ENCODE results near the gene PGBD5.

PGBD5 gene

DNA sequence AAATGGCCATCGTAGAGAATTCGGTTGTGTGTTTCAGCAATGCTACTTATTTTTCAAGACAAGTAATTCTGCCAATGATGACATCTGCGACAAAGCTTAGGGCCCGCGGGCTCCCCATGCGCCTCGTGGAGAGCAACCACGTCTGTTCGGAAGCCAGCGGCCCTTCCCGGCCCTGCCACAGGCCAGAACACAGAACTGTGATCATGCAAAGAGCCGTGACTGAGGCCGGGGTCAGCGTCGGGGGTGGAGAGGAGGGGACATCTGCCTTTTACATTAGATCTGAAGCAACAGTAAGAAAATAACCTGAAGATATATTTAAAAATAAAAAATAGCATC is 103.7 kb downstream of the PGBD5 start:
- no peak for DNase-seq (ENCODE audit: low read depth)

DNA sequence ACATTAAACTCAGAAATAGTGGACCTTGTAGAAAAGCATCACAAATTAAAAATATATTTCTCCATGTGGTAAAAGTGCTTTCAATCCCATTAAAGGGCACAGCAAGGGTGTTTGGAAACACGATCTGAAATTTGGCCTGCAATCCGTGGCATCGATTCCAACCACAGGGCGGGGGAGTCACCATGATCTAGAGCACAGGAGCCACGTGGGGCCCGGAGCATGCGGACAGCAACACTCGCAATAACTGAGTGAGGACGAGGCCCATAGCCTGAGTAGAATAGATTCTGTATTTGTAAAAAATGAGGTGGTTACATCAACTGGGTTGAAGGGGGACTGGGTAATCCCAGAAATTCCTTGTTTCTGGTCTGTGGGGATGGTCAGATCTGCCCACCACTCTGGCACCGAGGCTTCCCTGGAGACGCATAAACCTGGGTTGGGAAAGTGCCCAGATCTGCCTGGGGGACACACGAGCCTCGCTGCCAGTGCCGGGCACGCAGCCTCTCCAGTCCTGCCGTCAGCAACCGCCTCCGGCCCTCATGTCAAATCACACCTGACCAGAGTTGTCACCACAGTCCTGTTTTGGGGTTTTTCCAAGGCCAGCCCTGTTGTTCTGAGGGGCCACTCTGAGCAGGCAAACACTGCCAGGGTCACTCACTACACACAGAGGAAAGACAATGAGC is 104.3 kb downstream of the PGBD5 start:
- no peak for DNase-seq (ENCODE audit: low read depth)

DNA sequence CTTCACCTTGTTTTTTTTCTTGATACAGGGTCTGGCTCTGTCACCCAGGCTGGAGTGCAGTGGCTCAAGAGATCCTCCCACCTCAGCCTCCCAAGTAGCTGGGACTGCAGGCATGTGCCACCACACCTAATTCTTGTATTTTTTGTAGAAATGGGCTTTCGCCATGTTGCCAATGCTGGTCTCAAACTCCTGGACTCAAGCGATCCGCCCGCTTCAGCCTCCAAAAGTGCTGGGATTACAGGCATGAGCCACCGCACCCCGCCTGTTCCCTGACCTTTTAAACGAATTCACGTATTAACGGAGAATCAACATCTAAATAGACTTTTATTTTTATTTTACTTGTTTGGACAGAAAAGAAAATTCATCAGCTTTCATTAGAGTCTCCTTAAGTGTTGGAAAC is 104.8 kb downstream of the PGBD5 start:
- DNase-seq (ENCODE audit: low read depth) = no peak

DNA sequence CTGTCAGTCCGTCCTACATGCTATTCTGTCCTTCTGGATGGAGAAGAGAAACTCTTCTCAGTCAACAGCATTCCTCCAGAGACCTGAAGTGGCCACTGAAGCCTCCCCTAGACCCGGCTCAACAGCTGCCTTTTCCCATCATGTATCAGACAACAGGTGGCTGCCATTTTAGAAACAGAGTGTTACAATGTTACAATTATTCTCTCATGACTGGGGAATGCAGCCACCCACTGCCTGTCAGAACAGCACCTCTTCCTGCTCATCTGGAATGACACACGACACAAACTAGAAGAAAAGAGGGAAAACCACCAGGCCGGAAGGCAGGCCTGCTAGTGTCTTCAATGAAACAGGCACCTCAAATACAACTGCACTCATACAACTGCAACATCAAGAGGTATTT is 105.3 kb downstream of the PGBD5 start:
- no peak for DNase-seq (ENCODE audit: low read depth)

DNA sequence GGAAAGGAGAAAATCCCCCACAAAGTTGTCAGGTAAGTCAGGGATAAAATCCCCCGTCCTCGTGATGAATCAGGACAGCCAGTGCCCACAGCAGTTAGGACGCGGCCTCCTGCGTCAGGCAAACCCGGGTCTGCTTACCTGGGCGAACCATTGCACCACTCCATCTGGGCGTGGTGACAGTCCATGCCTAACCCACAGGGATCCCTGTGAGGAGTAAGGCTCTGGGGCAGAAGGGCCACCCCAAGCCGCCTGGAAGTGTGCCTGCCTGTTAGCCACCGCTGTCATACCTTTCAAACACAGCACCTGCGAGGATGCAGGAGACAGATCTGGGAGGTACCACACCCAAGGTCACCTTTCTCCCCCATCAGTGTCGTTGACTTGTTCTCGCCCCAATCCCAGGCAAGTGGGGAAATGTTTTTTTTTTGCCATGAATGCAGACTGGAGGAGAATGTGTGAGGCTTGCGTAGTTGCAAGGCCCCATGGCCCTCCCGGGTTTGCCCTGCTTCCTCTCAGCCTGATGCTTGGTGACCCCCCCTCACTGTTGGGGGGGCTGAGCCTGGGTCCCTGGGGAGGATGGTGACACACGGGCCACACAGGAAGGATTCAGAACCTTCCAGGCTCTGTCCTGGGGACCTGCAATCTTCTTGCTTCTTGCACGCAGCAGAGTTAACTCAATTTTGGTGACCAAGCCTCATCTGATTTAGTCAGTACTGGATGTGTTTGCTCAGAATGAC is 107.0 kb downstream of the PGBD5 start:
- no peak for DNase-seq (ENCODE audit: low read depth)

DNA sequence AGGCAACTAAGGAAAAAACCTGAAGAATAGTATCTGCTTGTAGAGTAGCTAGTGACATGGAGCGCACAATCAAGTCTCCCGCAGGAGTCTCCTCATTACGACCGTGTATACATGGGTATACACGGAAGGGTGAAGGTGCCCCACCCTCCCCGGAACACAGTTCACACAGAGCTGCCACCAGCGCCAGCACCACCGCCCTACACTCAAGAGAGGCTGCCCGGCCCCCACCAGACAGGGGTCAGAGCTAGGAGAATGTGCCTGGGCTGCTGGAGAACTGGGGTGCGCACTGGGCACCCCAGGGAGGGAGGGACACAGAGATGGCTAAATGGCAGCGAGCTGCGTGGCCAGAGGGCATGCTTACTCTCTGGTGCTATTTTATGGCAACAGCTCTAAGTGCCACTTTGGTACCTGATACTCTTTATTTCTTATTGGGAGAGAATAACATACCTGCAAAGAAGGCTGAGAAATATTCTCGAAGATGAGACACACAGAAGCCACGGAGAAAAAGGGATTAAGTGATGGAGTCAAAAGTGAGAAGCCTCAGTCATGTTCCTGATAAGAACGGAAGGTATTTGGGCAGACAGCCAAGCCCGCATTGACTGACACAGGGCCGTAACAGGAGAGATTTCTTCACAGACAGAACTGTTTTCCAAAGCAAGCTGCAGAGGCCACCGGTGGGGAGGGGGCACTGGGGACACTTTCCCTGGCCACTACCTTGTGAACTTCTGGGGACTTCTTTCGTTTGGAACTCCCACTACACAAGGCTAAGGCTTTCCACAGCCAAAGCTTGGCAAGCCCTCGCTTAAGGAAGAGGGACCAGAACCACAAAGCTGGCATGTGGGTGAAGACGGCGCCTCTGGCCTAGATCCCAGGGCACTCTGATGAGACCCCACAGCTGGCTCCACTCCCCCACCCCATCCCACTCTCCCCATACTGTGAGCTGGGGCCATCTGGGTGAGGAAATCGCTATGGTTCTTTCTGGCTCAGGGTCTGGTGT is 108.0 kb downstream of the PGBD5 start:
- no peak for DNase-seq (ENCODE audit: low read depth)

DNA sequence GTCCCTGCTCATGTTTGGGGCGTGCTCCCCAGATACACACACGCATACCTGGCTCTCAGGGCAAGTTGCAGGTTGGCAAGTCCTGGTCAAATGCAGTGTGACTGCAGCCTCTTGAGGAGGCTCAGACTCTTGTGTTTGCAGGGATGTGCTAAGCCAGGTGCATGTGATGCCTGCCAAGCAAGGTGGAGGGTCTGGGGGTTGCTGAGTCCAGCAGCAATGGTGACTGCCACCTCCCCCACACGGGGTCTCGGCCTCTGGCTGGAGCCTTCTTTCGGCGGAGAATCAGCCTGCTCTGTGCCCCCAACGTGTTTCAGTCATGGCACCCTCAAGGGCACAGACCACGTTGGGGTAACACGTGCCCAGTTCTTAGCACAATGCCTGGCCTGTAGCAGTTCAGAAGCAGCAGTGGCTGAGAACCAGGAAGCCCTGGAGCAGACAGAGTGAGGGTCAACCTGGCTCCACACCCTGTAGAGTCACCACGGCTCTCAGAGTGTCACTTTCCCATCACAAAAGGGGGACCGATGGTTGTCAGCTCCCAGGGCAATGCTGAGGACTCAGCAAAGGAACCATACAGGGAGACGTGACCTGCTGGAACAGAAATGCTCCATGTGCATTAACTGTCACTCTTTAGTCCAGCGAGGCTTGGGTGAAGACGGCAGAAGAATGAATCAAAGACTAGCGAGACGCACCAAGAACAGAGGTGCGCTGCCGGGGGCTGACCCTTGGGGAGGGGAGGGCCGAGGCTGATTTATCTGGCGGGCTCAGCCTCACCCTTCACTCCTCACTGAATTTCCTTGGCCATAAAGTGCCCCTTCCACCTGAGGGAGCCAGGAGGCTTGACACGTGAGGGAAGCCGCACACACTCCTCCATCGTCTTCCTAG is 109.0 kb downstream of the PGBD5 start:
- DNase-seq (ENCODE audit: low read depth) = no peak

DNA sequence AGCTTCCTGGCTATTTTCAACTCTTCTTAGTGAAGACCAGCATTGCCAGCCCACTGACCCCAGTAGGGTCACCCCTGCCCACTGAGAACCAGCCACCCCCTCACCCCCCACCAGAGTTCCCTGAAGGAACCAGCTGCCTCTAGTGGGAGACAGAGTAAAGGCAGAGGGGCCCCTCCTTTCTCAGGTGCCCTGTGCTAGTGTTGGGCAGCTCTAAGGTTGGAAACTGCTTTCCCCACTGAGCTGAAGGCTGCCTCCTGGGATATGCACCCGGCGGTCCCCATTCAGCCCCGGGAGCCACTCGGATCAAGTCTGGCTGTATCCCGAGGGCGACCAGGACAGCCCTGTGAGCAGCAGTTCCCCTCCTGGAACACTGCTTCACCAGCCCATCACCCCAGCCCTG is 111.0 kb downstream of the PGBD5 start:
- DNase-seq (ENCODE audit: low read depth) = no peak

DNA sequence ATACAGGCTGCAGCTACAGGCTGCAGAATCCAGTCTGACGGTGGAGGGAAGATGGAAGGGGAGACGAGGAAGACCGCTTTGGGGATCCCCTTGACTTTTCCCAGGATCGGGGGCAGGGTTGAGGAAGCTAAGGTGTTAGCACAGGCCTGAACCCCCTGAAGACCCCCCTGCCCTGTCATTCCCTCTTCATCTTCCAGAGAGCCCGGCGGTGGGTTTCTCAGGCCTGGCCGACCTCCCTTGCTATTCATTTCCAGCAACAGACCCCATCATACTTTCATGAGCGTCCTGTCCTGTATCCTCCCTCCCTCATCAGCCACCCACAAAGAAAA is 112.0 kb downstream of the PGBD5 start:
- no peak for DNase-seq (ENCODE audit: low read depth)

DNA sequence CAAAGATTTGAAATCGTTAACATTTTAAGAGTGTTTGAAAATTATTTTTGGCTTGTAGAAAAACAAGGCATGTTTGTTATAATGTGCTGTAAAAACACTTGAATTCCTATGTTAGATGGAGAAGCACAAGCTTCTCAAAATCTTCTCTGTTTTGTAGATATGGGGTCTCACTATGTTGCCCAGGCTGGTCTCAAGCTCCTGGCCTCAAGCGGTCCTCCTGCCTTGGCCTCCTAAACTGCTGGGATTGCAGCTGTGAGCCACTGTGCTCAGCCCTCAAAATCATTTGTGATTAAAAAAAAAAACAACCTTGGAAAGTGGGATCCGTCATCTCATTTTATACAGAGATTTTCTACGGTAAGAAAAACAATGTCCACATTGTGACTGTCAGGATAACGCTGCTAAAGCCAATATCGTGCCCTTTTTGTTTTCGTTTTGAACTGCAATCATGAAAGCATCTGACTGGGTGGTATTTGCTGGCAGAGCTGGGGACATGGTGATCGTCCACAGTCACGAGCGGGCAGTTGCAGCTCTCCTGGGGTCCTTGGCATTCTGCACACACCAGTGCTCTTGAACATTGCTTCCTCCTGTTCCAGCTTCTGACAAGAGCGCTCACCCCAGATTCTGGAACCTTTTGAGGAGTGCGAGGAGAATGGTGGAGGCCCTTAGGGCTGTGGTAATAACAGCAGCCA is 112.5 kb downstream of the PGBD5 start:
- no peak for DNase-seq (ENCODE audit: low read depth)

DNA sequence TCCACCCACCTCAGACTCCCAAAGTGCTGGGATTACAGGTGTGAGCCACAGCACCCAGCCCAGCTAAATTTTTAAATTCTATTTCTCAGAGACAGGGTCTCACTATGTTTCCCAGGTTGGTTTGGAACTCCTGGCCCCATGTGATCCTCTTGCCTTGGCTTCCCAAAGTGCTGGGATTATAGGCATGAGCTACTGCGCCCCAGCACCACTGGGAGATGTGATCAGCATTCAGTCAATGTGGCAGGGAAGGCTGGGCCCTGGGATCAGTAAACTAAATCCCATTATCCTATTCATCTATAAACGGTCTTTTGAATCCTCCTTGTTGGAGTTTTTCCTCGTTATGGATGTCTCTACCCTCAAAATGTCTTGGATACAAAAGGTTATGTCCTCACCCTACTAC is 113.5 kb downstream of the PGBD5 start:
- DNase-seq (ENCODE audit: low read depth) = no peak

DNA sequence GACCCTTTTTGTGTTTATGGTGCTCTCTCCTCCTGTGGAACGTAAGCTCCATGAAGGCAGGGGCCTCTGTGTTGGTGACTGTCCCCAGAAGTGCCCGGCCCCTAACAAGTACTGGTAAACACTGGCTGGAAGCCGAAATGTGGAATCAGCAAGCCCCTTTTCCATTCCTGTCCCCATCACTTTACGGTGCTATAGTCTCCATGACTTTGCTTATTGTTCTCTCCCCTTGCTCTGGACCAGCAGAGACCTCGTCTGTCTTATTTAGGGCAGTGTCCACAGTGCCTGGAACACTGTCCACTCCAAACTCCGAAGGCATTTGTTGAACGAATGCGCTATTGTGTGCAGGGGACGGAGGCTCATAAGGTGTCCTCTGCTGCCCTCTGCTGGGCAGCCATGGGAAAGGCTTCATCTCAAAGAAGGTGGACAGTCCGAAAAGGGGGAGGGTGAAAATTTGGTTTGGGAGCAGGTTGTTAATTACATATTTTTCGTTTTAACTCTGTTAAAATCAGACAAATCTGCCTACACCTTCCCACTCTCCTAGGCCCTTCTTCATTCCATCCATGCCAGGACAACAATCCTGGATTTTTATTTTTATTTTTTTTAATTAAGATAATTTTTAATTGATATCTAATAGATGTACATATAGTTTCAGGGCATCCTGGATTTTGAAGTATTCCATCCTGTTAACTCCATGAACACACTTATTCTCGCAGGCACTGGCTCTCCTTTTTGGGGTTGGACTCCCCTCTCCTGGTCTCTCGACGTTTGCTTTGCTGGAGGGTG is 115.6 kb downstream of the PGBD5 start:
- no peak for DNase-seq (ENCODE audit: low read depth)

DNA sequence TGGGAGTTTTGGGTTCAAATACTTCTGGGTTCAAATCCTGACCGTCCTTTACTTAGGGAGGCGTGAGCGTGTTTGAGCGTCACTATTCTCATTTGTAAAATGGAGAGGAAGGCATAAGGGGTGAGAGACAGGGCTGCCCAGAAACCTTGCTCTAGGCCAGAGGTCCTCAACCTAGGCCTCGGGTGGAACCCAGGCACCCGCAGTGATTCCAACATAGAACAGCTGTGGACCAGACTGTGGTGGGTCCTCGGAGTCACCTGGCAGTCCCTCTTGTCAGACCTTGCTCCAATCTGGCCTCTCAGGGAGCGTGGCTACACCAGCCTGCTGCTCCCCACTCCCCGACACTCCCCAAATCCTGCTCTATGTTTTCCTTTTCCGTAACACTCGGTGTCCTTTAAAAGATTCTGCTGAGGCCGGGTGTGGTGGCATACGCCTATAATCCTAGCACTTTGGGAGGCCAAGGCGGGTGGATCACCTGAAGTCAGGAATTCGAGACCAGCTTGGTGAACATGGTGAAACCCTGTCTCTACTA is 116.4 kb downstream of the PGBD5 start:
- no peak for DNase-seq (ENCODE audit: low read depth)

DNA sequence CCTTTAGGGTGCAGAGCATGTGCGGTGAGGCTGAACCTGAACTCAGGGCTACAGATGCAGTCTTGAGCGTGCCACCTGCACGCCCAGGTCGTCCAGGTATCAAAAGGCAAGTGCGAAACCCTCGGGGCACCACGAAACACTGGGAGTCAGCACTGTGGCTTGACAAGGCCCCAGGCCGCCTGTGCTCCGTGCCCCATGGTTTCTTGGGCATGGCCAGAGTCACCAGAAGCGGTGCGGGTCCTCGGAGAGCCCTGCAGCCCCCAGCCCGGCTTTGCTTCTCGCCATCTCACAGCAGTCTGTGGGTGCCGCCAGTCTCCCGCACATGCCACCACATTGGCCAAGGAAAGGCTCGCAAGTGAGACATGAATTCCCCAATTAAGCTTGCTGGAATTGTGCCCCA is 117.3 kb downstream of the PGBD5 start:
- DNase-seq (ENCODE audit: low read depth) = no peak

DNA sequence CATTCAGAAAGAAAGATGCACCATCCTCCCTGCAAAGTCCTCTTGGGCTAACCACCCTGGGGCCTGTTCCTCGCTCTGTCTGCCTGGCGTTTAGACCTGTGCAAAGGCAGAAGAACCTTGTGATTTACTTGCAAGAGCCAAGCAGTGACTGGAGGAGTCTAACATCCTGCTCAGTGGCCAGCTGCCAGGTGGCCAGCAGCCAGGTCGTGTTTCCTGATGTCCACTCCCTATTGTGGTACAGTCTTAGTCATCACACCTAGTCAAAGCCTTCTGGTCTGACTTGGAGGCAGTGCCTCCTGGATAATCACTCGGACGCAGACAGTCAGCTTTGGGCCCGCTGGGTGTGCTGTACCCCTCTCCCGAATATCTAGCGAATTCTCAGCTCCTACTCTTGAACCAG is 118.1 kb downstream of the PGBD5 start:
- DNase-seq (ENCODE audit: low read depth) = no peak

DNA sequence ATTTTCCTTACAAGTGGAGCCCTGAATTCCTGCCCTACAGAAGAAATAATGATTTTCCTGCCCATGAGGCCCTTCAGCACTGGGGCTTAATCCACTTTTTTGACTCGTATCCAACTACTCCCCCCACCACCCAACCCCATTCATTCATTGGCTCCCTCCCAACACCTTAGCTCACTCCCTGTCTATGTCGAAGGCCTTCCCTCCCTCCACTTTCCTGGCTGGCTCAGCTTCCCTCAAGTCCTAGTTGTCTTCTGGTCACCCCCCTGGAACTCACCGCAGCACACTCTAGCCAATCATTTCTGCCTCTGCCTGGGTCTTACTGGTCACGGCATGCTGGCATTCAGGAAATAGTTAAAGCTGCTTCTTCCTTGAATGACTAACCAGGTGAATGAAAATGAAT is 118.9 kb downstream of the PGBD5 start:
- no peak for DNase-seq (ENCODE audit: low read depth)

DNA sequence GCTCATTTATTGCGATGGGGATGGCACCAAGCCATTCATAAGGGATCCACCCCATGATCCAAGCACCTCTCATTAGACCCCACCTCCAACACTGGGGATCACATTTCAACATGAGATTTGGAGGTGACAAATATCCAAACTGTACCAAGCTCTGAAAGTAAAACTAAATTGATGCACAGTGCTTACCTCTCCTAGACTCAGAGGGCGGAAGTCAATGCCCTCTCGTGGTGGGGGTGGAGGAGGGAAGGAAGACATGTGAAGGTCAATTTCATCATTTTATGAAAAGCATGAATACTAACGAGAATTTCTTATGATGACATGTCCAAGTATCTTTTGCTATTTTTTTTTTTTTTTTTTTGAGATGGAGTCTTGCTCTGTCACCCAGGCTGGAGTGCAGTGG is 120.0 kb downstream of the PGBD5 start:
- DNase-seq (ENCODE audit: low read depth) = no peak

DNA sequence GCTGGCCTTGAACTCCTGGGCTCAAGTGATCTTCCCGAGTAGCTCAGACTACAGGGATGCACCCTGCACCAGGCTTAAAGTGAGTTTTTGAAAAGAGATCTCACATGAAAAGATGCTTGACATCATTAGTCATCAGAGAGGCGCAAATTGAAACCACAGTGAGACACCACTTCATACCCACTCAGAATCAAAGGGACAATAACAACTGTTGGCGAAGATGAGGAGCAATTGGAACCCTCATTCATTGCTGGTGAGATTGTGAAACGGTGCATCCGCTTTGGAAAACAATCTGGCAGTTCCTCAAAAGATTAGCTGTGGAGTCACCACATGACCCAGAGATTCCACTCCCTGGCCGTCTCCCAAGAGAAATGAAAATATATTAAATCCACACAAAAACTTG is 122.3 kb downstream of the PGBD5 start:
- no peak for DNase-seq (ENCODE audit: low read depth)

DNA sequence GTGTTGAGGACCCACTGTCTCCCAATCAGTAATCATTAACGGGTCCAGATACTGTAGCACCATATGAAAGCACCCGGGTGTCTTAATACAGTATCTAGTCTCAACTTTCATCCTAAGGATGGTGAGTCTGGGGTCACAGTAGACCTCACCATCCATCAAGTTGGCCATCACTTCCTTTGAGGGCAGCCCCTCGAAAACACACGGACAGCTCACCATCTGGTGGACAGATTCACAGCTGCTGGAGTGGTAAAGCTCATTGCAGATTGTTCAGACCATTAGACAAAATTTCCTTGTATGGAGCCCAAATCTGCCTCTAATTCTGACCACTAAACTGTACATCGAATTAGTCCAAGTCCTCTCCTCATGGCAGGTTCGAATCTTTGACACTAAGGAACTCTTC is 123.1 kb downstream of the PGBD5 start:
- no peak for DNase-seq (ENCODE audit: low read depth)

DNA sequence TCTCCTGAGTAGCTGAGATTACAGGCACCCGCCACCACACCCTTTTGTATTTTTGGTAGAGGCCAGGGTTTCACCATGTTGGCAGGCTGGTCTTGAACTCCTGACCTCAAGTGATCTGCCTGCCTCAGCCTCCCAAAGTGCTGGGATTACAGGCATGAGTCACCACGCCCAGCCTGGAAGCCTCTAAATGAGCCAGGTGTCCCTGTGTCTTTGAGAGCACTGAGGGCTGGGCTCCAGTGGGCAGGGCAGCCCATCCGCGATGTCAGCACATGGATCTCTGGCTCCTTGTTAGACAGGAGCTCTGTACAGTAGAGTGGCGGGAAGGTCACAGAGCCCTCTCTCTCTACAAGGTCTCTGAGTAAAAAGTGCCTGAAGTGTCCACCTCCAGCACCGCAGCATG is 124.3 kb downstream of the PGBD5 start:
- DNase-seq (ENCODE audit: low read depth) = no peak
